Nucleus accumbens (tissue), 56 donors: ENCODE results near the gene CNN3.

Source experiments
- DNase-seq, 56 donors: peaks; one replicate each; lab custom pipeline; 2025; lab: John Stamatoyannopoulos, UW

The CNN3 gene

GRCh38 chr1:94863297-94863911 lies 63.5 kb downstream of the CNN3 start:
- DNase-seq = peak in 3 of 56 donors; percentile 47 to 62 (median 48)

- DNase-seq = no peak
Observed at GRCh38 chr1:94862718-94863117, 64.2 kb downstream of the CNN3 start.

- DNase-seq = no peak
Observed at GRCh38 chr1:94859174-94859573, 67.7 kb downstream of the CNN3 start.

- no peak for DNase-seq
Observed at GRCh38 chr1:94858276-94858675, 68.6 kb downstream of the CNN3 start.

DNA sequence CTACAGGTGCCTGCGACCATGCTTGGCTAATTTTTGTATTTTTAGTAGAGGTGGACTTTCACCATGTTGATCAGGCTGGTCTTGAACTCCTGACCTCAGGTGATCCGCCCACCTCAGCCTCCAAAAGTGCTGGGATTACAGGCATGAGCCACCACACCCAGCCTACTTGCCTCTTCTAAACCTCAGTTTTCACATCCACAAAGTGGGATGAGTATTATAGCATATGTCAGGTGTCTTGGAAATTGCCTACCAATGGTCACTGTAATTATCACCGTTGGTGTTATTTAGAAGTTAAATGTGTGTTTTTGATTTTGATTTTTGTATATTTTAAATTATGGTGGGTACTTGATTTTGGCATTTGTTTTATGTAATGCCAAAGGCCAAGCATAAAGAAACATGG lies 70.0 kb downstream of the CNN3 start:
- DNase-seq = no peak

DNA sequence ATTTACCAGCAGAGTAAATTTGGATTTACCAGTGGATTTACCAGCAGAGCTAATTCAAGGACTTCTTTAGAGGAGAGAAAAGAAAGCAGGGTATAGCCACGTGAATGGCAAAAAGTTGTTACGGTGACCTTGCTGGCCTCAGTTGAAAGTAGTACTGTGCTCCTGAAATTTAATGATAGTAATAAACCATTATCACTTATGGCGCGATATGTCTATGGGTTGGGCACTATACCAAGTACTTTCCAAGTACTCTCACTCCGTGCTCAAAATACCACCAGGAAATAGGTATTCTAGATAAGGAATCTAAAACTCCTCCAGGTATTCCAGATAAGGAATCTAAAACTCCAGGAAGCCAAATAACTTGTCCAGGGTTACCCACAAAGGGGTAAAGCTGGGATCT lies 70.9 kb downstream of the CNN3 start:
- no peak for DNase-seq

GRCh38 chr1:94855307-94855700 lies 71.6 kb downstream of the CNN3 start:
- no peak for DNase-seq

GRCh38 chr1:94854458-94855306 lies 72.2 kb downstream of the CNN3 start:
- peak in 54 of 56 donors; percentile 34 to 91 (median 74) for DNase-seq

- no peak for DNase-seq
Observed at GRCh38 chr1:94852788-94853187, 74.1 kb downstream of the CNN3 start.

GRCh38 chr1:94851571-94851970 lies 75.3 kb downstream of the CNN3 start:
- DNase-seq = peak in 18 of 56 donors; percentile 3 to 62 (median 20)
